Keratinocyte (primary cell): ENCODE results near the gene TMEM30B. TPM values are rescaled to one million over a fixed set of nuclear protein-coding genes. Genes with fewer than 3 reads are reported as not detected.

Experiments
- DNase-seq: peaks from one replicate; pipeline ENCODE4 v3.0.0-alpha.2; 2011; ENCODE audit warnings: low read depth, missing footprints, low spot score
- FAIRE-seq: peaks from 2 replicates; lab custom pipeline; 2011; peaks lifted over from hg19 to GRCh38; lab: Jason Lieb, UNC
- H2AFZ ChIP-seq: 2 replicates; pipeline ENCODE4 v1.6.0; 2012; ENCODE audit warnings: low read length, control low read depth, inconsistent platforms; ENCODE audit not compliant: control insufficient read depth
- H3K27ac ChIP-seq: 2 replicates; pipeline ENCODE4 v1.5.1; 2011; ENCODE audit warnings: low read length; ENCODE audit not compliant: control insufficient read depth, insufficient read depth
- H3K27me3 ChIP-seq: 3 replicates; pipeline ENCODE4 v1.6.0; 2011; ENCODE audit warnings: low read length; ENCODE audit not compliant: control insufficient read depth, insufficient read depth; ENCODE audit errors: extremely low read depth
- H3K36me3 ChIP-seq, 2 experiments: 2 replicates in 1 of 2; 3 replicates in 1 of 2; pipeline ENCODE4 v1.5.1; 2011; ENCODE audit warnings: low read length in 2 of 2, mild to moderate bottlenecking in 1 of 2; ENCODE audit not compliant: control insufficient read depth in 2 of 2, insufficient read depth in 2 of 2; ENCODE audit errors: extremely low read depth in 1 of 2
- H3K4me1 ChIP-seq: 3 replicates; pipeline ENCODE4 v1.5.1; 2011; ENCODE audit warnings: low read length; ENCODE audit not compliant: control insufficient read depth, insufficient read depth; ENCODE audit errors: extremely low read depth
- H3K4me2 ChIP-seq: 3 replicates; pipeline ENCODE4 v1.6.0; 2011; ENCODE audit warnings: low read depth, low read length; ENCODE audit not compliant: control insufficient read depth, insufficient read depth; ENCODE audit errors: extremely low read depth
- H3K4me3 ChIP-seq, 3 experiments: fragments of 200-600 bp in 1 of 3; sonication (generic) in 1 of 3; 2 replicates in 2 of 3; 3 replicates in 1 of 3; pipeline ENCODE4 v1.5.1; 2011 to 2016; ENCODE audit warnings: low read length in 3 of 3, mild to moderate bottlenecking in 3 of 3, control low read depth in 2 of 3, inconsistent platforms in 1 of 3, low read depth in 1 of 3, mixed read lengths in 1 of 3, mixed run types in 1 of 3, moderate library complexity in 1 of 3; ENCODE audit not compliant: control insufficient read depth in 2 of 3, insufficient read depth in 2 of 3; ENCODE audit errors: extremely low read depth in 1 of 3
- H3K79me2 ChIP-seq: 2 replicates; pipeline ENCODE4 v1.6.0; 2012; ENCODE audit warnings: low read length; ENCODE audit not compliant: control insufficient read depth, insufficient read depth
- H3K9ac ChIP-seq: 3 replicates; pipeline ENCODE4 v1.6.0; 2011; ENCODE audit warnings: low read length; ENCODE audit not compliant: control insufficient read depth, insufficient read depth; ENCODE audit errors: extremely low read depth
- H3K9me1 ChIP-seq: 3 replicates; pipeline ENCODE4 v1.6.0; 2011; ENCODE audit warnings: low read length; ENCODE audit not compliant: control insufficient read depth, insufficient read depth; ENCODE audit errors: extremely low read depth
- H3K9me3 ChIP-seq: 2 replicates; pipeline ENCODE4 v1.5.1; 2012; ENCODE audit warnings: low read depth, low read length; ENCODE audit not compliant: control insufficient read depth
- H4K20me1 ChIP-seq: 3 replicates; pipeline ENCODE4 v1.6.0; 2011; ENCODE audit warnings: low read length; ENCODE audit not compliant: control insufficient read depth, insufficient read depth; ENCODE audit errors: extremely low read depth
- CTCF ChIP-seq, 3 experiments: IDR thresholded peaks in 1 of 3; conservative IDR thresholded peaks in 1 of 3; optimal IDR thresholded peaks in 1 of 3; 2 replicates in 2 of 3; 3 replicates in 1 of 3; pipeline versions ENCODE3 to v1.5.1; 2011; ENCODE audit warnings: low read length in 3 of 3, mild to moderate bottlenecking in 3 of 3, moderate library complexity in 2 of 3, control low read depth in 1 of 3, inconsistent platforms in 1 of 3; ENCODE audit not compliant: insufficient read depth in 2 of 3; ENCODE audit errors: extremely low read depth in 1 of 3
- EZH2 ChIP-seq: IDR thresholded peaks from one replicate; pipeline ENCODE4 v1.6.1; 2012; ENCODE audit warnings: inconsistent platforms, mild to moderate bottlenecking, low read length, moderate library complexity
- dilution Hi-C: fragments of 300-500 bp; cut with MboI; formaldehyde crosslinking; loops from one replicate; pipeline ENCODE4 v1.7.0; 2020; ENCODE audit warnings: low sequenced_read_pairs; ENCODE audit not compliant: extremely low pct_ligation_motif_present
- polyA plus RNA-seq, 5 experiments: library from polyadenylated mRNA; depleted of rRNA in 3 of 5; stranded (reverse) in 3 of 5; stranded (forward) in 1 of 5; unstranded in 1 of 5; fragments of >200 nt; gene quantifications; 1 replicate in 1 of 5; 2 replicates in 3 of 5; 3 replicates in 1 of 5; pipeline versions ENCODE4 v1.2.1 to v1.2.3, GENCODE V29; 2011 to 2012; ENCODE audit warnings: missing spikeins in 2 of 5, low read depth in 1 of 5, low replicate concordance in 1 of 5

TMEM30B gene
- polyA plus RNA-seq, 1 donor (not counting 4 experiments of a cell fraction or from before 2014, with no cell fraction given), result 8.1 TPM

- dilution Hi-C loops, result no loop called here
- TF ChIP-seq EZH2 (no peak), CTCF (optimal IDR thresholded peaks at IDR 0.05 in 1 of 3, IDR thresholded peaks at IDR 0.05 in 1 of 3, conservative IDR thresholded peaks at IDR 0.05 in 1 of 3; ENCODE audit: extremely low read depth in 1 of 3, insufficient read depth in 2 of 3, low read length in 3 of 3) (no peak)
- Histone ChIP-seq H3K4me1 (peaks cover 5% of the 10 kb centered on the region), H2AFZ (no peak overlapping the region), H3K4me3 (no peak overlapping the region), H3K27me3 (peaks cover 5% of the 10 kb centered on the region), H3K9me1 (no peaks in the 10 kb centered on the region), H3K79me2 (no peaks in the 10 kb centered on the region), H3K36me3 (no peaks in the 10 kb centered on the region), H3K4me2 (no peak overlapping the region), H3K9me3 (no peaks in the 10 kb centered on the region), H3K27ac (no peak overlapping the region), H4K20me1 (no peaks in the 10 kb centered on the region), H3K9ac (no peak overlapping the region)
- DNase-seq (no peak), FAIRE-seq (no peak)
These were observed 31.1 kb downstream of the TMEM30B start for GRCh38 chr14:61250063-61250462.

- Histone ChIP-seq H3K4me1 (peaks cover 5% of the 10 kb centered on the region), H4K20me1 (no peaks in the 10 kb centered on the region), H3K4me3 (no peak overlapping the region), H3K79me2 (no peaks in the 10 kb centered on the region), H3K4me2 (no peak overlapping the region), H3K27ac (no peak overlapping the region), H3K9me3 (no peaks in the 10 kb centered on the region), H3K9me1 (no peaks in the 10 kb centered on the region), H3K27me3 (no peaks in the 10 kb centered on the region), H3K36me3 (no peaks in the 10 kb centered on the region), H2AFZ (no peak overlapping the region), H3K9ac (no peak overlapping the region)
- TF ChIP-seq EZH2 (no peak), CTCF (optimal IDR thresholded peaks at IDR 0.05 in 1 of 3, IDR thresholded peaks at IDR 0.05 in 1 of 3, conservative IDR thresholded peaks at IDR 0.05 in 1 of 3; ENCODE audit: extremely low read depth in 1 of 3, insufficient read depth in 2 of 3, low read length in 3 of 3) (no peak)
- dilution Hi-C loops, result no loop called here
- DNase-seq (no peak), FAIRE-seq (no peak)
These were observed 33.2 kb downstream of the TMEM30B start for GRCh38 chr14:61247935-61248334.
